ENCODE measurements around the gene CRBN.
A peak's percentile ranks its signal among the peaks of the same experiment; 100 is the strongest.

CRBN gene

DNA sequence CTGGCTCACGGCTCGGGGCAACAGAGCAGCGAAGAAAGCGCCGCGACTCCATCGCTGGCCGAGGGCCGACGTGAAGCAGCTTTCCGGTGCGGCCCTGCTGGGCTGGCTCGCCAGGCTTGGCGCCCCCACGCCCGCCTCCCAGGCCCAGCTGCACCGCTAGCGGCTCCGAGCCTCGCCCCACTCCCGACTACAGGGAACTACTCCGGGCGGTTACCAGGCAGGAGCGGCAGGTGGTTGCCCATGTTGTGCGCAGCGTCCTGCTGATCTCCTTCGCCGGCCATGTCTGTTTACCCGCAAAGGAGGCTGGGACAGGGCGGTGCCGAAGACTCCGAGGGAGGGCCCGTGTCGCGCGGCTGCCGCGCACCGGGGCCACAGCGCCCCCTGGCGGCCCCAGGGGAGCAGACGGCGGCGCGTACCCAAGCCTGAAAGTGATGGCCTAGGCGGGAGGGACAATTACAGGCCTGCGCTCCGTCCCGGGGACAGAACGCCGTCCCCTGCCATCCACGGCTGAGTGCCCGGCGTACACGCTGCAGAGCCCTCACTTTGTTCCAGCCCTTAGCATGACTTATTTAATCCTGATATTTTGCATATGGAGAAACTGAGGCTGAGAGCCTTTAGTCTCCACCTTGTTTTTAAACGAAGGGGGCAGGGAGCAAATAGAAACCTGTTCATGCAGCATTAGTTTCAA lies at the start of gene CRBN:
CRBN (minus strand) TSS at position 285 of the 688 bp plus-strand sequence; CDS start at position 281, 4 bp downstream.
- peak; percentile 83 for DNase-seq

DNA sequence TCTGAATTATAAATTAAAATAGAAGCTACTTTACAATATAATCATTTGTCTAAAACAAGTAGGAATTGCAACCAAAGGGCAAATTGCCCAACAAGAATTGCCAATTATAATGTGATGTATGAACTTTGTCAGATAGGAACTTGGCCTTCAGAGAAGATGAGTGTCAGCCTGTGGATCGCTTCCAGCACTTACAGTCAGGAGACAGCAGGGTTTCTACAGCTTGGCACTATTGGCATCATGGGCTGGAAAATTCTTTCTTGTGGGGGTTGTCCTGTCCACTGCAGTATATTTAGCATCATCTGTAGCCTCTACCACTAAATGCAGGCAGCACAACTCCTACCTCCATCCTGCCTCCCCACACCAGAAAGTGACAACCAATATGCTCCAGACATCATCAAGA lies 48.1 kb upstream of the CRBN start:
- DNase-seq, result no peak

DNA sequence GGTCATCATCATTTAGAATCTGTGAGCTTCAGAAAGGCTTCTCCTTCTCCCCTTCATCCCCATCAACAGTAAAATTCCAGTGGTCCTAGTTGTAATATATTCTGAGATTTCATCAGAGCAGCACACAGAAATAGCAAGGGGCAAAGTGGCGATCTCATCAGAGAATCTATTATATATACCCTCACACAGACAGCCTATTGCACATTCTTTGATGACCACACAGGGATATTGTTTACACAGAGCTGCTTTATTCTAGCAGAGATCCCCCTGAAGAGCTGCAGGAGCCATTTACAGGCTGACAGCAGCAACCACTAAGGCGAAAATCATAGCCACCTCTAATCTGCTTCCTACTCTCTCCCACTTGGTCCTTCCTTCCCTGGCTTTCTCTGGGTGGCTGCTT lies 42.0 kb upstream of the CRBN start:
- DNase-seq, result no peak

DNA sequence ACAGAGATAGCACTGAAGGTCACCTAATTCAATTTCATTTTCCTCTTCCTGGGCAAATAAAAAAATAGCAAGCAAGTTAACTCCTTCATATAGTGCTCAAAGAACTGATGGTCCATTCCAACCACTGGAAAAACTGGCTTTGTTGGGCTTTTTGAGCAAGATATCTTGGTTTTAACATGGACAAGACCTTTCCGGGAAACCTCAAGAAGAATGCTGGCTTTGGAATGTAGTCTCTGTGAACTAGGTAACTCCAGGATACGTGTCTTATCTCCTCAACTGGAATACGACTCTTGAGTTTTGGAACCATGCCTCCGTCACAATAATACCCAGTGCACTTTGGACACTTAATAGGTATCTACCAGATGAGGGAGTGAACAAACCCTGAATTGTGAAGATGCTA lies 36.9 kb upstream of the CRBN start:
- DNase-seq, result no peak

DNA sequence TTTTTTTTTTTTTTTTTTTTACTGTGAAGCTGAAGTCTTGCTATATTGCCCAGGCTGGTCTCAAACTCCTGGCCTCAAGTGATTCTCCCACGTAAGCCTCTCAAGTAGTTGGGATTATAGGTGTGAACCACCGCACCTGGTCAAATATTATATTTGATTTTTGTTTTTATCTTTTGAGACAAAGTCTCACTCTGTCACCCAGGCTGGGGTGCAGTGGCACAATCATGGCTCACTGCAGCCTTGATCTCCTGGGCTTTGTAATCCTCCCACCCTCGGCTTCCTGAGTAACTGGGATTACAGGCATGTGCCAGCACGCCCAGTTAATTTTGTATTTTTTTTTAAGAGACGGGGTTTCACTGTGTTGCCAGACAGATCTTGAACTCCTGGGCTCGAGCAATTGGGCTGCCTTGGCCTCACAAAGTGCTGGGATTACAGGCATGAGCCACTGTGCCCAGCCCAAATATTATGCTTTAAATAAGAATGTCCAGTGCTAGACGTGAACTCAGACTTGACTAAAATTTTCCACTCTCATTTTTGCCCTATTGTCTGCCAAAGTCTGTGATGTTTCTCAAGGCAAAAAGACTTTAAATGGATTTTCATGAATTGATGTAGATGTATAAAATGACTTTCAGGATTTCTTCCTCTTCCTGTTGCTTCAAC lies 33.4 kb upstream of the CRBN start:
- DNase-seq, result no peak

DNA sequence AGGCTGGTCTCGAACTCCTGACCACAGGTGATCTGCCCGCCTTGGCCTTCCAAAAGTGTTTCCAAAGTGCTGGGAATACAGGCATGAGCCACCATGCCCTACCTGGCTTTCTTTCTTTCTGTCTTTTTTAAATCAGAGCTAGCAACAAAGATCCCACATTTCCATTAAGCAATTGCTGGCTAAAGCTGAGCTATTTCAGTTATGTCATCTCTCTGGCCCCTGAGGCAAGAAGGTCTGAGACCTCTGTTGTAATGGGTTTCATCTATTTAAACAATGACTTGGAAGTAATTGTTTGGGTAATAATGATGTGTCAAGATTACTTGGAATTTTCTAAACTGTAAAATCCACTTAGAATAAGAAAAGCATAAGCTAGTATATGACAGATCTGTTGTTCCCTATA lies 30.2 kb upstream of the CRBN start:
- no peak for DNase-seq

DNA sequence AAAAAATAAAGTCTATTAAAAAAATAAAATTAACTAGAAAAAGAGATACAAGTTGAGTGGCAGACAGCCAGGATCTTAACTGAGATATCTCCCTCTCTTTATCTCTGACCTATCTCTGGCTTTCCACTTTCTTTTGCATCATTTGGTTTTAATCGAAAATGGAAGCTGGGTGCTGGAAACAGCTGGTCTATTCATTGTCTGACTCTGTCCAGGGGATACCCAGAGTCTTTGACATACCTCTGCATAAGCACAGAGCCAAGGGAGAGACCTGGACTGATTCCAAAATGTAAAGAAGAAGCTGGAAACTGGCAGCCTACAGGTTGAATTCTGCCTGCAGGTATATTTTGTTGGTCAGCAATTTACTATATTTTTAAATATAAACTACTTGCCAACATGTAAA lies 29.6 kb upstream of the CRBN start:
- DNase-seq, result no peak

DNA sequence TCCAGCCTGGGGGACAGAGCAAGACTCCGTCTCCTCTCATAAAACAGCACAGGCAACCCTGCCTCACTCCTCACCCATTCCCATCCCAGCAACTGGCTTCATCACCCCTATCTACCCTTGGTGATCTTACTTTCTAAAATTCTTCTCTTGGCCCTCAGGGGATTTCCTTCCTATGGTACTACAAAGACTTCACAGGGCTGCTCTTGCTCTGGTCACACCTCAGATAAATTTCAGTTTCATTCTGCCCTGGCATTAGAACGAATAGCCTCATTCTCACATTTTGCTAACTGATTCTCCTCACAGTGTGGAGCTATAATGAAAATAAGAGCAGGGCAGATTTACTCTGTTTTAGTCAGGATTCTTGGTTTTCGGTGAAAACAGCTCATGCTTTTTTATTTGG lies 22.1 kb upstream of the CRBN start:
- no peak for DNase-seq

DNA sequence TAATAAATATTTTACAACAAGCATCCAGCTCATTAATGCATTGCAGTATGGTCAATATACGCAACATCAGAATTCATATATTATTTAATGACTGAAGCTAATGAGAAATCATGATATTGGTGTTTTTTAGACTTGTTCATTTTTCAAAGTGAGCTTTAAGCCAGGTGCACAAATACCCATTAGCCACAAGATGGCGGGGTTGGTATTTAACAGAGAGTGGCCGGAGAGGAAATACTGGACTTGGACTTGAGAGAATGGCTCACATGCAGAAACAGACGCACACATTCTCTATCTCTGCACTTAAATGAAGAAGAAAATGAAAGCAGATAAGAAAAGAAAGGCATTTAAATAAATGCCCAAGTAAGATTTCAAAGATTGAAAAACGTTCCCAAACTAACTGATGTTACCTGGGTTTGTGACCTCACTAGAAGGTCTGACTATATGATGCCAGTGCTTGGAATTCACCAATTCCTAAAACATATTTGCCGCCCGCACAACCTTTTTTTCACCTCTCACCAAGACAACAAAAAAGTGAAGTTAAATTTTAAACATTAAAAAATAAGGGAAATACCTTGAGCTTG lies 21.2 kb upstream of the CRBN start:
- DNase-seq, result peak; percentile 20

DNA sequence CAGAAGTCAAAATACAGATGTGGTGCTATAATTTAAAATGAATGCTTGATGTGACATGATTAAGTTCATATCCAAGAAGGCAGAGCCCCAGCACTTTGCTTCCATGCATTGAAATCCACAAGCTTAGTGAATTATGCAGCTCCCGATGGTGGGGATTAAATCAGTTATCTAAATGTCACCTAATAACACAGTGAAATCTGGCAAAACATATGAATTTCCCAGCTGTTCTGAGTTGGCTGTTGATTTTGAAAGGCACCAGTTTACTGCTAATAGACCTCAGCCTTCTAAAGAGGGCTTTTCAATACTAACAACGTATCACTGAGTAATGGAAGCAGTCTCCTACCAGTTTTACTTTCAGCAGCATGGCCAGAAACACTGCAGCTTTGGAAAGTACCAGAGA lies 19.8 kb upstream of the CRBN start:
- no peak for DNase-seq

DNA sequence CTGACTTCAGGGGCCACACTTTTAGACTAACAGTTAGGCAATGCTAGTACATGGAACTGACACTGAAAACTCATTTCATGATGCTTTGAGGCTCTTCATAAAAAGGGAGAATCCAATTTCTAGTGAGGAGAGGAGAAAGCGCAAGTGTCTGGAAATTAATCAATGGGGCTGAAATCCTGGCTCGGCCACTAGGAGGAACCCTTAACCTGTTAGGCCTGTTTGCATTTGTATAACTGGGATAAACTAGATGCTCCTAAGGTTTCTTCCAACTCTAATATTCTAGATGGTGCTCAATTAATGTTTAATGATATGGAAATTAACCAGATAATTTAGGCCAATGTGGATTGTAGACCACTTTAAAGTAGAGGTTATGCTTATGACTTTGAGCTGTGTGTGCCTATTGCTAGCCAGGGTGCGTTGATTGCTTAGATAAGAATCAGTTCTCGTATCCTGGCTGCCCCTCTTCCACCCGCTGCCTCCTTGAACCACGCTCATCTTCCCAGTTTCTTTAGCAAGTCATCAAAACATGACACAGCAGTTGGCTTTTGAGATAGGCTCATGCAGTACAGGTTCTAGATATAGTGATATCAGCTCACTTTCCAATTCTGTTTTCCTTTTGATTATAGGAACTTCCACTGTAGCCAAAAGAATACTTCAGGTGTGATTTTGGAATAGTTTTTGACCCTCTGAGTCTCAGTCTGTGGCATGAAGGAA lies 16.8 kb upstream of the CRBN start:
- no peak for DNase-seq

DNA sequence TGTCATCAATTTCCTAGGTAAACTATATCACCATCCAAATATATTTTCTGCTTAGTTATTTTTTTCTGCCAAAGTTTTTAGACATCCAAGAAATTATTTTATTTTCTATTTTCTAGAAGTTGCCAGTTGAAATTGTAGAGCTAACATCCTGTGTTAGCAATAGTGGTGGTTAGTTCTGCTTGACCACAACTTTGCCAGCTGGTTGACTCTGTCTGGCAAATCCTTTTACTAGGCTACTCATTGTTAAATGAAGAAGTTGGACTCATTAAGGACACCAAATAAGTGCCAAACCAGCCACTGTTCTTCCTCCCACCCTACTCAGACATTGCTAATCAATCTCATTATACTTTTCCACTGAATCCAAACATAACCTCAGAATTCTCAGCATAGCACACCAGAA lies 15.4 kb upstream of the CRBN start:
- no peak for DNase-seq

DNA sequence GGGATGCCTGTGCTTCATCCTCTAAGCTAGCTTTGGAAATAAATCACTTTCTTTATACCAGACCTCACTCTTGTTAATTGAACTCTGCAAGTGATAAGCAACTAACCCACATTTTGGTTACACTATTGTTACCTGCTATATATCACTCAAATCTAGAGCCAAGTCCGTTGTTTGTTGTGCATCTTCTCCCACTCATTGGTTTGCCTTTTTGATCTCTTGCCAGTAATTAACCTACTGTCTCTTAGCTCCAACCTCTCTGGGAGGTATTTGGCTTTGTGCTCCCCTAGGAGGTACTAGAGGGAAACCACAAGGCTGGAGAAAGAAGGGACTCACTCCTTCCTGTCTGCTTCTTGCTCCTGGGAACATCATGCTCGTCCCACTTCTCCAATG lies 12.8 kb upstream of the CRBN start:
- no peak for DNase-seq

DNA sequence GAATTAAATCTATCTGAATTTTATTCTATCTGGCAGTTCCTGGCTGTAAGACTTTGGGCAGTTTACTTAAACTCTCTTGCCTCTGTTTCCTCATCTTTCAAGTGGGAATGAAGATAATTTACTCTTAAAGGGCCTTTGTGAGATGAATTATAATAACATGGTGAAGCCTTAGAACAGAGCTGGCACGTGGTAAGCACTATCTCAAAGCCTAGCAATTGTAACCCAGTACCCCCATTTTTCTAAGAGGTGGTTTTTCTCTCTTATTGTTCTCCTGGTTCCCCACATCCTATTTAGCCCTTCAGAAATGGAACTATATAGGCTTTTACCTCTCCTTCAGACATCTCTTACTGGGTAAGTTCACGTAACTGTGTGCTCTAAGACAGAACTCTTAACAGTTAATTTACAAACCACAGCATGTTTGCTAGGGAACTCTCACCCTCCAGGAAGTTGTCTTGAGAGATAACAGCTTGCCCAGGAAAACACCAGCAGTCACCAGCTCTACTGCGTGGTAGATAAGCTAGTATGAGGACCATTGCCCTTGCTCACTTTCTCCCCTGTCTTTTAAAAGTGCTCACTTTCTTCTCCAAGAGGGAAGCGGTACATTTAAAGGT lies 12.3 kb upstream of the CRBN start:
- DNase-seq, result no peak

DNA sequence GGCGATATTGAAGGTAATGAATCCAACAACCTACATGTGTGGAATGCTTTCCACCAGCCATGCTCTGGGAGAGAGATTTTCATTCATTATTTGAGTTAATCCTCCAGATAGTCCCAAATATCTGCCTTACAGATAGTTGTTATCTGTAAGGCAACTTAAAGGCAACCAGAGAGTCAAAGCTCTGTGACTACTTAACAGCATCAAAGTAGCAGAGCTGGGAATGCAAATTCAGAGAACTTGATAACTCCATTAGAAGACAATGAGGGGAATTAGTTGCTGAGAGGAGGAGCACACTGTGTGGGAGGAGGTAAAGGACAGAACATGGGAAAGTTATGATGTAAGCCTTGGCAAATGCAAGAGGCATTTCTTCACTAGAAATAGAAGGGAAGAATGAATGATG lies 10.5 kb upstream of the CRBN start:
- DNase-seq, result no peak

DNA sequence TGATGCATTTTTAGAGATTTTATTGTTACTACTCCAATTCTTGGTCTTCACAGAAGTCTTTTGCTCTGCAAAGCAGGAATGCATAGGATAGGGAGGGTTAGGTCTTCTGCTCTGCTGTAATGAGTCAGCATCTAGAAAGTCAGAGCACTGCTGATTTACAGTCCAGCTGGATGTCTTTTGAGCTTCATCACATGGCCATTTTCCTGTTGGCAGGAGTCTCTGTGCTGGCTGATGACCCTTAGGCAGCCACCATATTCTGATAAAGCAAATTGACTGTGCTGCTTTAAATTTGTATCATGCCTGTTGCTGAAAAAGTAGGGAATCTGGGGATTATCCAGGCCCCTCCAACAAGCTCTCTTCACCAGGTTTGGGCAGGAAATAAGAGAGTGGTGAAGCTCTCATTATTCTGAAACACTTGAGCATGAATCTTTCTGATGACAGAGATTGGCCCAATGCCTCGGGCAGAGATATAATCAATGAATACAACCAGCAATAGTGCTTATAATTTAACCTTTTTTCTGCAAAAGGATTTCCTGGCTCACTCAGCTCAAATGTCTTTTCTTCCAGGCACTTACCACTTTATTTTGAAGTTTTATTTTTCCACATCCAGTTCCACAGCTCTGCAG lies 9.7 kb upstream of the CRBN start:
- DNase-seq, result no peak

DNA sequence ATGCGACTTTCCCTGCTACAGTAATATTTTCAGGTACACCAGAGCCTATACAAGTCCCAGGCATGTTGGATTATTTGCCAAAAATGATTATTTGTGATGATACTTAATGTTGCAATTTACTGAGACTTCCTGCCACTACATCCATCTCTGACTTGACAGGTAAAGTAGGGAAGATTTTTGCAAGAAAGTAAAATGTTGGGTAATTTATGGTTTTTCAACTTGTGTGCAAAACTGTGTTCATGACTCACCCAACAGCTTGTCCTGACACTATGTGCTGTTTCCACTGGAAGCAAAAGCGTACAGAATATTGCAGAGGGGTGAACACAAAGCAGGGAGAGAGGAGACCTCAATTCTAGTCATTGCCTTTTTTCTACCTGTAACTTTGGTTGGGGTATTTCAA lies 5.4 kb upstream of the CRBN start:
- DNase-seq, result no peak

DNA sequence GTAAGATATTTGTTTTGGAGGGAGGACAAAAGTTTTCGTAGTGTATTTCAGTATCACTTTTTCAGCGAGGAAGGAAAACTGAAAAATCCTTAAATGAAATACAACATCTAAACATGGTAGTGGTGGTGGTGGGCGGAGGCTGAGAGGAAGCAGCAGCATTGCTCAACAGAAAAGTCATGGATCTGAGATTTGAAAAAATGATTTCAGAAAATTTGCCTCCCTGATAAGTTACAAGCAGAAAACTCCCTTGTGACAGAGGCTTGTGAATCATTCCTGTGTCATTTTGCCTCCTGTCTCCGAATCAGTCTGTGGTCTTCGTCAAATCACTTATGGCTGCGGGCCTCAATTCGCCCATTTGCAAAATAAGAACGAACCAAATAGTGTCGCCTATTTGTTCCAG lies 965 bp upstream of the CRBN start:
- DNase-seq, result no peak

DNA sequence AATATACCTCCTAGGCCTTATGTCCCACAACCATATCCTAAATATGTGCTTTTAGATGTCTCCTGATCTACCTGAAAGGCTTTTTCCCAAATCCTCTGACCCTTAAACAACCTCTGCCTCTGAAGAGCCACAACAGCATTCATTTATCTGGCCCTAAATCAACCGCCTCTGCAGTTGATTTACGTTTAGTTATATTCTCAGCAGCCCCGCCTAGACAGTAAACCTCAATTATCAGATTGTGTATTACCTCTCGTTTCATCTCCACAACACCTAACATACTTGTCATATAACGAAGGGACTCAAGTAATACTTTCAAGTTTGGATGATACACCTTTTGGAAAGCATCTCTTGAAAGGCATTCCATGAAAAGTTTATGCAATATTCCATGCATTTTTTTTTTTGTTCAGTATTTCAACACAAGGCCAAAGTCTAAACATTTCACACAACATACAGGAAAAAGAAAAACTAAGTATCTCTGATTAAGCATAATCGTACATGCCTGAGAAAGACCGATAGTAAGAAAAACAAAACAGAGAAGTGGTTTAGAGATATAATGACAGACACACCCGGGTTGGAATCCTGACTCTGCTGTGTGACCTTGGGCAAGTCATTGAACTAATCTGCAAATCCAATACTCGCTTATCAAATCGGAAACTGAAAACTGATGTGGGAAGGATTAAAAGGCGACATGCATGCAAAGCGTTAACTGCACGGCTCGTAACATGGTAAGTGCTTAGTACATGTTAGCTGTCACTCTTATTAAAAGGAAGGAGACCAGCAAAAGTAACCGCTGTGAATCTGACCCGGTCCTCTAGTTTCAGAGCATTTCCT lies 778 bp downstream of the CRBN start:
- no peak for DNase-seq

DNA sequence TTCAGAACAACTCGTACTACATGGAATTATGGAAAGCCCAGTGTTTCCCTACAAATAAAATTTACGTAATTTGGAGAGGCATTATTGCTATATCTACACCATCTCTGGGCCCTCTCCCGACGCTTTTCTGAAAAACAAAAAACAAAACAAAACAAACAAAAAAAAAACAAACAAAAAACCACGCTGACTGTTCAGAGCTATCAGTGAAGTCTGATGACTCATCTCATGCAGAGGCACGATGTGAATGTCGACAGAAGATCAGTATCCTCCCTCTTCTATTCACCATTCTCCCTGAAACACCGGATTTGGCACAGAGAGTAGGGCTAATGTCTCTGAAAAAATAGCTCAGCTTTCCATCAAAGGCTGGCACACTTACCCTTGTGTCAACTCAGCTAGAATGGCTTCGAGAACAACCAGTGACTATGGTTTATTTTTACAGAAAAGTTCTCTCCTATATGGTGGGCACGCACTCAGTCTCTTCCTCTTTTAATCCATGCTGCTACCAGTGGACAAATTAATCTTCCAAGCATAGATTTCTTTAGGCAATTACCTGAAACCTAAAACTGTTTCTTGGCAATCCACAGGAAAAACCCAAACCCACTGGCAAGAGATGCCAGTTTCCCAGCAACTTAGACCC lies 1.5 kb downstream of the CRBN start:
- no peak for DNase-seq

DNA sequence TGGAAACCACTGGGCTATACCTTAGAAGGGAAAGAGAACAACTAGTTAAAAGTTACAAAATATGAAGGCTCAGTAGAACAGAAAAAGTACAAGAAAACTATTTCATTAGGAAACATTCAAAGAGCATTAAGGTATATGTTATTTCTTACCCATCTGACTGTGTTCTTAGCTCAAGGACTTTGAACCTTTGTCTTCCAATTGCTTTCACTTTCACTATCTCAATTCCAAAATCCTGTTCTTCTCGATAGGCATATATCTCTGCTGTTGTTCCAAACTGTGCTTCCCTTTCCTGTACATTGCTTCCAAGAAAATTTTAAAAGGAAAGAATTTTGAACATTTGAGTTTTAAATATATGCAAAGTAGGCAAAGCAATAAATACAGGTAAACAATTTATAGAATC lies 6.9 kb downstream of the CRBN start:
- DNase-seq, result no peak

DNA sequence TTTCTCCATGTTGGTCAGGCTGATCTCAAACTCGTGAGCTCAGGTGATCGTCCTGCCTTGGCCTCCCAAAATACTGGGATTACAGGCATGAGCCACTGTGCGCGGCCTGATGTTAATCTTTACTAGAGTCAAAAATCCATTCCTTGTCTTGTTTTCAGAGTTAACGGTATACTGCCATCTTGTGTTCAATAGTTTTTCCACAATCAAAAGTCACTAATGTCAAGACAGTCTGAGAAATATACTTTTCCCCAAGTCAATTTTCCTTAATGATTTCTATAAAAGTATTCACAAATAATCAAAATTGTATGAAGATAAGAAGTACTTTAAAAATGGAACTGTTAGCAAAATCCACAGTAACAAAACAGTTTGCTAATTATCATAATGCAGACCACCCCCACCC lies 8.5 kb downstream of the CRBN start:
- DNase-seq, result no peak
